CD4-positive, alpha-beta T cell treated with Interleukin-6 at 100 ng/mL for 8 hours (primary cell): ENCODE data around the gene SSTR5.

Source experiments
- DNase-seq: peaks from one replicate; pipeline ENCODE4 v3.0.0-alpha.2; 2020; ENCODE audit warnings: mixed read lengths, low spot score

SSTR5 gene

GRCh38 chr16:1039762-1040161 is 32.8 kb upstream of the SSTR5 start:
- no peak for DNase-seq

- DNase-seq, result no peak
Observed at GRCh38 chr16:1040346-1040745, 32.2 kb upstream of the SSTR5 start.

DNA sequence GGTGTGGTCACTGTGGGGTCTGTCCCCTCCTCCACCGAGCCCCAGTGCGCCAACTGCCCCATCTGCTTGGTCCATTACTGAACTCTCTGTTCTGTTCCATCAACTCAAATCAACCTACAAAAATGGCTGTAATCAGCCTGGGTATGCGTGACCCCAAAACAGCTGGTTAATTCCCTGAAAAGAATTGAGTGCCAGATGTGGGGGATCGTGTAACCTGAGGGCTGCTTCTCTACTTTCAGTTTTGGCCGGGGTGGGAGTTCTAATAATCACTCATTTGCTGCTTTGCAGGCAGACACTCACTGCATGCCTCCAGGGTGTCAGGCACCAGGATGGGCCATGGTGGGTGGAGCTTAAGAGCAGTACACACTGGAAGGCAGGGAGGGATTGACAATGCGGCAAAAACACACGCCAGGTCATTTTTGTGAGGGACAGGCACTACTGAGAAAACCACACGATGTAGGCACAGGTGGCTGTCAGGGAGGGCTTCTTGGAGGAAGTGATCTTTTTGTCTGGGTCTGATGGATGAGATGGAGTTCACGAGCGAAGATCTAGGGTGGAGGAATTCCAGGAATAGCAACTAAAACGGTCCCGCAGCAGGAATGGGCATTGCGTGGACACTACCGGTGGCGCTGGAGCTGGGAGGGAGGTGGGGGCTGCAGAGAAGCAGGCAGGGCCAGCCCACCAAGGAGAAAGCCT is 30.4 kb upstream of the SSTR5 start:
- DNase-seq, result no peak

GRCh38 chr16:1042866-1043265 is 29.7 kb upstream of the SSTR5 start:
- no peak for DNase-seq

DNA sequence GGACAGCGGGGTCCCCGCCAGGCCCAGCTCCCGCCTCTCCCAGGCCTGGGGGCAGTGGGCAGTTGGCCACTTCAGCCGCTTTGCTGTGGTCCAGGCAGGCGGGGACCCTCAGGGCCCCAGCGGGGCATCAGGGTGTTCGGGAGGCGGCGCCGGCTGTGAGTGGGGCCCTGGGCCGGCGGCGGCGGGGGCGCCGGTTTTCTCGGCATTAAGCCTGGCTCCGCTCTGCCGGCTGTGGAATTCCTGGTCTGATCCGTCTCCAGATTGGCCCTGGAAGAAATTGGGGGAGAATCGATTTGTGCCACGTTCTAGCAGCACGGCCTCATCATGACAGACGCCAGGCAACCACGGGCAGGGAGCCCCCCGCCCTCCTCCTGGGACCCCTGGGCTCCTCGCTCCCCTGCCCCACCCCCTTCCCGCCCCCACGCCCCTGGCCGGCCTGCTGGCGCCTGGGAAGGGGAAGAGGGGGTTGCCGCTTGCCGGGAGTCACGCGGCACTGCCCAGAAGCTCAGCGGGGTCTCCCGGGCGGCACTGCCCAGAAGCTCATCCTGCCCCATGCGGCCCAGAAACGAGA is 28.6 kb upstream of the SSTR5 start:
- DNase-seq, result no peak

GRCh38 chr16:1044460-1045309 is 27.9 kb upstream of the SSTR5 start:
- no peak for DNase-seq

DNA sequence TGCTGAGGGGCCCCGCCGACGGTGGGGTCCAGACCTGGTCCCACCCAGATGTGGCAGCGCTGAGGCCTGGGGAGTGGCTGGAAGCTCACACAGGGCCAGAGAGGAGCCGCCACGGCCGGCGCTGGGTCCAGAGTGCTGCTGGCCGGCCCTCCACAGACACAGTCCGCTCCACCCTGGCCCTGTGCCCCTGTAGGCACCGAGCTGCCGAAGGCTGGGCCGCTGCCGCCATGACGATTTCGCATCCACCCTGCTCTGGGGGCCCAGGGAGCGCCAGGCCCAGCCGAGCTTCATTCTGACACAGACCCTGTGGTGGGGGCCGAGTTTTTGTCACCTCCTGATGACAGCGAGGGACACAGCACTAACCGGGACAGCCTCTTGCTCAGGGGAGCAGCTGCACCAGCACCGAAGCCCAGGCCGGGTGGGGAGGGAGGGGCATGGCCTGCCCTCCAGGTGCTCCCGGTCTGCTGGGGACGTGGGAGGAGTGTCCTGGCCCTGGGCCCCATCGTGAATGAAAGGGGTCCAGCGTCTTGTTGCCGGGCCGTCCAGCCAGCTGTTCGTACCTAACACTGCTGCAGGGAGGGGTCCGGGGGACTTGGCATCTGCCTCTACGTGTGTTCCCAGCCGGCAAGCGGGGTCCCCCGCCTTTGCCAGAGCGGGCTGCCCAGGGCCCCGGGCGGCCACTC is 27.1 kb upstream of the SSTR5 start:
- no peak for DNase-seq

GRCh38 chr16:1045993-1046911 is 26.3 kb upstream of the SSTR5 start:
- DNase-seq, result no peak

- no peak for DNase-seq
Observed at GRCh38 chr16:1047123-1047522, 25.4 kb upstream of the SSTR5 start.

DNA sequence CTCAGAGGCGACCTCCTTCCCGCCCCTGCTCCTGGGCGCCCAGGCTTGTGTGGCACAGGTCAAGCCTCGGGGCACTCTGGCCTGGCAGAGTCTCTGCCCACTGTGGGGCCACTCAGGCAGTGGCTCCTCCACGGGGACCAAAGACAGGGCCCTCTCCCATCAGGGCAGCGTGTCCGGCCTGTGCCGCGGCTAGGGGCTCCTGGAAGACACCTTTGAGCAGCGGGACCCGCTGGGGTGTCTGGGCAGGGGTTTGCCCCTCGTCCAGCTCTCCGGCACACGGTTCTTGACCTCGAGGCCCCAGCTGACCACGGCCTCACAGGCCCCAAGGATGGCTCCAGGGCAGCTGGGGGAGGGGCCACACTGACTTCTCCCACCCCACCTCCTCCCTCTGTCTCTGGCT is 24.7 kb upstream of the SSTR5 start:
- no peak for DNase-seq

DNA sequence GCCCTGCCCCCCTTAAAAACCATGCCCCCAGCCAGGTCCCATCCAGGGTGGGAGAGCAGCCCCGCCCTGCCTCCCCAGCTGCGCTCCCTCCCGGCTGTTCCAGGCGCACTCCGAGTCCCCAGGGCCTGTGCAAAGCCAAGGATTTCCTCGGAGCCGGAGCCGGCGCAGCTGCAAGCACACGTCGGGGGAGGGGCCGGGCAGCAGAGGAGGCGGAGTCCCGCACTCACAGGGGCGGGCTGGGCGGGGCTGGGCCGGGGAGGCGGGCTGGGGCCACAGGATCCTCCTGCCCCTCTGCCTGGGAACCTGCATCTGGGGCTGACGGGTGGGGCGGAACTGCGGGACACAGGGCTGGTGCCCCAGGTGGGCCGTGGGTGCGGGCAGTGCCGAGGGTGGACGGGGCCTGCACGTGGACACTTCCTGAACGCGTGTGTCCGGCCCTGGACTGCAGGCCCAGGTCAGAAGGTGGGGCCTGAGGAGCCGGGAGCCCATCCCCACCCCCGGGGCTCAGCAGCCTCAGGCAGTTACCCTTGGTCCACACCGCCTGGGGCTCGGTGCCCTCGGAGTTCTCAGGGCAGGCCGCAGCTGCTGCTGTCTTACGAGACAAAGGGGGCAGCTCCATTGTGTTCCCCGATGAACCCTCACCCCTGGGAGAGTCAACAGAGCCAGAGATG is 24.0 kb upstream of the SSTR5 start:
- DNase-seq, result no peak

- no peak for DNase-seq
Observed at GRCh38 chr16:1049113-1049975, 23.2 kb upstream of the SSTR5 start.

DNA sequence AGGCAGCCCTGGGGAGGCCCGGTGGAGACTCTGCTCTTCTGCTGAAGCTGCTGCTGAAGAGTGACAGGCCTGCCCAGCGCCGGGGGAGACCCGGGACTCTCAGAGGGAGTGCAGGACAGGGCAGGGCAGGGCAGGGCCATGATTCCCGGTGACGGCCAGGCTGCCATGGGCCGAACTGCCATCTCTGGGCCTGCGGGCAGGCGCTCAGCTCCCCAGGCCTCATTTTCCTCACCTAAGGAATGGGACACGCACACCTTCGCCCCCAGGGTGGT is 22.6 kb upstream of the SSTR5 start:
- no peak for DNase-seq

DNA sequence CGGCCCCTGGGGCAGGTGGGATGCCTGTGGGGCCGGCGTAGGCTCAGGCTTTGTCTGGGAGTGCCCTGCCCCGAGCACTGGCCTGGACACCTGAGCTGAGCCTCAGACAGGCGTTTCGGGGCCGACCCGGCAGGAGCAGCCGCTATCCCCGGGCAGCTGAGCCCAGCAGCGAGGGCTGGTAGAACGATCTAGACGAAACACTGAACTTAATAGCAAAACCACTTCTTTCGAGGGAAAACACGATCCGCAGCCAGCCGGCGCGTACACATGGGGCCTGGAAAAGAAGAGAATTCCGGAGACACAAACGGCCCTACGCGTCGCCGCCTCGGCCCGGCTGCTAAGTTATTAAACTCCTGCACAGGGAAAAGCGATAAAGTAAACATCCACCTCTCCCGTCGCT is 22.0 kb upstream of the SSTR5 start:
- no peak for DNase-seq

DNA sequence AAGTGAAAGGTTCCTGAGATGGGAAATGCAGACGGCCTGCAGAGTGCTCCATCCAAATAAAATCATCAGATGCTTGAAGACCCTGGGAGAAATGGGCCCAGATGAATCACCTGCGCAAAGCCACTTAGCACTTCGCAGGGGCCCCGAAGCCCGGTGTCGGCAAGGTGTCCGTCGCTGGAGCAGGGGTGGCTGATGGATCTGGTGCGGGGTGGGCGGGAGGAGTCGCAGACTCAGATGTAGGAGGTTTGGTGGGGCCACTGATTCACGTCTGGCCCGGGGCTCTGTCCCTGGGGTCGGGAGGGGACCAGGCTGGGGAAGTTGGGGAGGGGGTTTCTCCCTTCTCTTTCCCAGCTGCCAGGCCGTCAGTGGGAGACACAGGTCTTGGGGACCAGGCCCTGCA is 21.6 kb upstream of the SSTR5 start:
- DNase-seq, result no peak

DNA sequence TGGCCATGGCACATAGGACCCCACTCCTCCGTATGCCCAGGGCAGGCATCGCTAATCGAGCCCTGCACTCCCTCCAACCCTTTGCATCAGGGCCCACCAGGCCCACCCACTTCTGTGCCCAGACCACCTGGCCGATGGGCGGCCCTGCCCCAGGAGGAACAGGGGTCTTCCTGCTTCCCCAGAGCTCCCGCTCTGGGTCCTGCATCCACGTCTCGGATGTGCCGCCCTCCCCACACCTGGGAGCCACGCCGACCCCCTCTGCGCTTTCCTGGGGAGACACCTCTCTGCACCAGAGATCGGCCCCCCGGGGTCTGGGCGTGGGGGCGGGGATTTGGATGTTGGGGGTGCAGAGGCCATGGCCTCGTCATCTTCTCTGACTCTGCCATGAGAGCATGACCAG is 21.1 kb upstream of the SSTR5 start:
- DNase-seq, result no peak

DNA sequence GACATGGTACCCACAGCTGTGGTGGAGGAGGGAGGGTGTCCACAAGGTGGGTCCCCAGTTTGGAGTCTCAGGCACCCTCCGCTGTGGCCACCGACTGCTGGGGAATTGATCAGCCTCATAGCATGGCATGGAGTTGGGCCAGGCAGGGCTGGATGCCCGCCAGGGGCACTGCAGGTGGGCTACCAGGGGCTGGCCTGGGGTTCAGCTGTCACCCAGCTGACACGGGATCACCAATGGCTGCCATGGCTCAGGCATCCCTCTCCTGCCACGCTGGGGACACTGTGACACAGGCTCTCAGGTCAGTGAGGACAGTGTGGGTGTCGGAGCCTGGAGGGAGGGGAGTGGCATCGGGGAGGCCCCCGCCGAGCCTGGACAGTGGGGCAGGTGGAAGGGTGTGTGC is 19.8 kb upstream of the SSTR5 start:
- no peak for DNase-seq

GRCh38 chr16:1053121-1053521 is 19.4 kb upstream of the SSTR5 start:
- DNase-seq, result no peak

DNA sequence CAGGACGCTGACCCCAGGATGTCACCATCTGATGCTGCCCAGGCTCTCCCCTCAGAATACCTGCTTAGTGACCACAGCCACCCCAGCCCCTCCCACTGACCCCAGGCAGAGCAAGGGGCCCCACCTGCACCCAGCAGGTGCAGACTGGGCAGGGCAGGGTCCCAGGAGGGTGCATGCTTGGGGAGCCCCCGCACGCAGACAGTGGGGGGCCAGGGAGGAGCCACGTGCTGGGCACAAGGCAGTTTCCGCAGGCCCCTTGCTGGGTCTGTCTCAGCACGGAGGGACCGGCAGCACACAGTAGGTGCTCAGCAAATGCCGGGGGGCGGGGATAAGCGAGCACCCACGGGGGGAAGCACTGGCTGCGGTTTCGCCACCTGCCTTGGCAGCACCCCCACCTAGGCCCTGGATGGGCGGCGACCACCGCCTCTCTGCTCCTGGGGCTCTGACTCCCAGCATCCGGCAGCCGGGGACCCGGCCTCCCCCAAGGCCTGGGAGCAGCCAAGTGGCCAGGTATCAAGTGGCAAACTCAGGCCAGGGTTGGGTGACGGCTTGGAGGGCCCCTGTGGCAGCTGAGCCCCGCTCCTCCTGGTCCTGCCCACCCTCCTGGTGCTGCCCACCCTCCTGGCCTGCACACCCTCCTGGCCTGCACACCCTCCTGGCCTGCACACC is 18.7 kb upstream of the SSTR5 start:
- no peak for DNase-seq
